A549 treated with RU486 at 1 μM for 4 hours (cell line): ENCODE results near the gene C16orf95. TPM values are rescaled to one million over a fixed set of nuclear protein-coding genes. Genes with fewer than 3 reads are reported as not detected.

Source experiments
- total RNA-seq: library from RNA; stranded (reverse); fragments of 200-300 nt; extraction: Qiagen RNA extraction; gene quantifications from 5 replicates; pipeline ENCODE4 v1.2.3, GENCODE V29; 2022; ENCODE audit warnings: low read depth

The C16orf95 gene, protein sequence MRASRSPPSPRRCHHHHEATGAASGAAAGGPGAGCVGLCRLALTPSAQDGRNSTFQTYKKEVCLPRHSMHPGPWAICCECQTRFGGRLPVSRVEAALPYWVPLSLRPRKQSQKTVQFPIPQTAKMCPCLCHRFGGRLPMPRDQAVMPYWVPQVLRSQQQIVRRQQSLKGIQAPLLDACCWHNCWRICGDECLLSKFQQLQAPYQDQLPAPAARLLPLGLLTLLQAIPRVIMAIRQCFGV
- total RNA-seq, result 4.7 to 8.3 TPM (median 7.2 TPM) in 5 replicates

DNA sequence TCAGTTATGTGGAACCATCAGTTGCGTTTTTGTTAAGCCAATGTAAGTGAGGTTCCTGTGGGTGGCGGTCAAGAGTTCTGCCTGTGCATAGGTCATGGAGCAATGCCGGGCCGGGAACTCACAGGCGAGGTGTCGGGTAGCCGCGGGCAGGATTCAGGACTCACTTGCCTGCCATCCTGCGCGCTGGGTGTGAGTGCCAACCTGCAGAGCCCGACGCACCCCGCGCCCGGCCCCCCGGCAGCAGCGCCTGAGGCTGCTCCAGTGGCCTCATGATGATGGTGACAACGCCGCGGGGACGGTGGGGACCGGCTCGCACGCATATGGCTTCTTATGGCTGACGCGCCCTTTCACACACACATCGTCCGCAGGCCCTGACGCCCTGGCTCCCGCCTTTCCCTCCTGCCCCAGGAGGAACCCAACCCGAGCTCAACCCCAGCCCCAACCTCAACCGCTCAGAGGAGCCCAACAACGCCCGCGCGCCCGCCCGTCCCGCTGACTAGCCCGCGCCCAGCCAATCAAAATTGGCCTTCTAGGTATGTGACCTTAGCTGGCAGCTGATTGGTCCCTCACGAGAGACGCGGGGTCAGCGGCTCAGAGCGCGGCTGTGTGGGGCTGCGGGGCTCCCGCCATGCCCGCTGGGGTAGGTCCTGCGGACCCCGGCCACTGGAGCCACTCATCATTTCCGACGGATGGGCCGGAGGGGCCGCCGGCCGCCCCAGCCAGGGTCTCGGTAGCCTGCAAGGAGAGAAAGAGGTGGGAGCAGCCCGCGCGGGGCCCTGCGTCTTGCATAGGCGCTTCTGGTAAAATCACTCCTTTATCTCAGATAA is at the start of gene C16orf95:
TSS of gene C16orf95 (minus strand) at position 470 of the 827 bp plus-strand sequence. CDS start at position 320, 150 bp downstream.

Other genes starting within 250 kb of the C16orf95 start
- 18.9 to 24.9 TPM (median 21.6 TPM) in 5 replicates for gene FBXO31, start 66.4 kb upstream of the C16orf95 start, total RNA-seq
- 76.4 to 113 TPM (median 81.0 TPM) in 5 replicates for gene MAP1LC3B, start 74.9 kb upstream of the C16orf95 start, total RNA-seq
- gene ZCCHC14, start 175.6 kb upstream of the C16orf95 start, total RNA-seq, result 5.9 to 9.7 TPM (median 9.5 TPM) in 5 replicates